Measurements from ENCODE around the gene TRPM3.

The TRPM3 gene

DNA sequence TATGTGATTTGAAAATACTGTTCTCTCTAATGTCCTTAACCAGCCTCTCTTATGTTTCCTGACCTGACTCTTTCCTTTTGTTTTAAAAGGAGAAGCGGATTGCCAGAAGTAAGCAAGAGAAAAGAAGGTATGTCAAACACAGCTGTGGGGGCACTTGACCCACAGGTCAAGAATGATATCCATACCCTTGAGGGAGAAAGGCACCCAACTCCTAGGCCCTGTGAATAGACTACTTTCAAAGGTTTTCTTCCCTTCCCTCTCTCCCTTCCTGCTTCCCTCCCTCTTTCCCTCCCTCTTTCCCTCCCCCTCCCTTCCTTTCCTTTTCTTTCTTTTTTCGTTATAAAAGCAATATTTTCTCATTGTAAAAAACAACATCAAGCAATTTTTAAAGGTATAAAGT is 306.8 kb downstream of the TRPM3 start:
- in situ Hi-C loops (cut with MboI; ENCODE audit: low sequenced_read_pairs, unreplicated experiment) = no loop called here
- no peak for DNase-seq (ENCODE audit: low spot score)
- TF ChIP-seq, protein P1, sequence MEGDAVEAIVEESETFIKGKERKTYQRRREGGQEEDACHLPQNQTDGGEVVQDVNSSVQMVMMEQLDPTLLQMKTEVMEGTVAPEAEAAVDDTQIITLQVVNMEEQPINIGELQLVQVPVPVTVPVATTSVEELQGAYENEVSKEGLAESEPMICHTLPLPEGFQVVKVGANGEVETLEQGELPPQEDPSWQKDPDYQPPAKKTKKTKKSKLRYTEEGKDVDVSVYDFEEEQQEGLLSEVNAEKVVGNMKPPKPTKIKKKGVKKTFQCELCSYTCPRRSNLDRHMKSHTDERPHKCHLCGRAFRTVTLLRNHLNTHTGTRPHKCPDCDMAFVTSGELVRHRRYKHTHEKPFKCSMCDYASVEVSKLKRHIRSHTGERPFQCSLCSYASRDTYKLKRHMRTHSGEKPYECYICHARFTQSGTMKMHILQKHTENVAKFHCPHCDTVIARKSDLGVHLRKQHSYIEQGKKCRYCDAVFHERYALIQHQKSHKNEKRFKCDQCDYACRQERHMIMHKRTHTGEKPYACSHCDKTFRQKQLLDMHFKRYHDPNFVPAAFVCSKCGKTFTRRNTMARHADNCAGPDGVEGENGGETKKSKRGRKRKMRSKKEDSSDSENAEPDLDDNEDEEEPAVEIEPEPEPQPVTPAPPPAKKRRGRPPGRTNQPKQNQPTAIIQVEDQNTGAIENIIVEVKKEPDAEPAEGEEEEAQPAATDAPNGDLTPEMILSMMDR (IDR thresholded peaks at IDR 0.05; ENCODE audit: borderline replicate concordance, control extremely low read depth, extremely low read depth, insufficient read depth, missing control alignments) = no peak

DNA sequence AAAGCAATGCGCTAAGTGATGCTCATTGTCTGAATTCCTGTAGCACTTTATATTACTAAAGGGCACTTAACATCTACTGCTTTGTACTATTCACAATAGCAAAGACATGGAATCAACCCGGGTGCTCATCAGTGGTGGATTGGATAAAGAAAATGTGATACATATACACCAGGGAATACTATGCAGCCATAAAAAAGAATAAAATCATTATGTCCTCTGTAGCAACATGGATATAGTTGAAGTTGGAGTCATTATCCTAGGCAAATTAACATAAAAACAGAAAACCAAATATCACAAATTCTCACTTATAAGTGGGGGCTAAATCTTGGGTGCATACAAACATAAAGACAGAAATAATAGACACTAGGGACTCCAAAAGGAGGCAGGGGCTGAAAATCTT is 308.3 kb downstream of the TRPM3 start:
- TF ChIP-seq, protein P1 (IDR thresholded peaks at IDR 0.05; ENCODE audit: borderline replicate concordance, control extremely low read depth, extremely low read depth, insufficient read depth, missing control alignments) = no peak
- no peak for DNase-seq (ENCODE audit: low spot score)
- in situ Hi-C loops (cut with MboI; ENCODE audit: low sequenced_read_pairs, unreplicated experiment) = no loop called here

DNA sequence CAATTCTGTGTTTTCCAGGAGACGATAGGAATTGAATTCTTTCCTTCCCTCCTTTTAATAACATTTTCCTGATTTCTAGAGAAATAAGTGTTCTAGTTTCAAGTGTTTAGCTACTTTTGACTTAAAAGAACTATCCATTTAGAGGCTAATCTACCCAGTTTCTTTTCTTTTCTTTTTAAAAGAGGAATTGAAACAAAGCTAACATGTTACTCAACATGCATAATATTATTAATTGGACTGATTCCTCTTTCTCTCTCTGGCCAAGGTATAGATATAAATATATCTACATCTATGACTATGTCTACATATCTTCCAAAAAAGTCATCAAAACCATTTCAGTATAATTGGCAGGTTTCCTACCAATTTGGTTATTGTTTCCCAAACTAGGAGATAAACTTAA is 309.8 kb downstream of the TRPM3 start:
- in situ Hi-C loops (cut with MboI; ENCODE audit: low sequenced_read_pairs, unreplicated experiment) = no loop called here
- TF ChIP-seq, protein P1 (IDR thresholded peaks at IDR 0.05; ENCODE audit: borderline replicate concordance, control extremely low read depth, extremely low read depth, insufficient read depth, missing control alignments) = no peak
- no peak for DNase-seq (ENCODE audit: low spot score)

DNA sequence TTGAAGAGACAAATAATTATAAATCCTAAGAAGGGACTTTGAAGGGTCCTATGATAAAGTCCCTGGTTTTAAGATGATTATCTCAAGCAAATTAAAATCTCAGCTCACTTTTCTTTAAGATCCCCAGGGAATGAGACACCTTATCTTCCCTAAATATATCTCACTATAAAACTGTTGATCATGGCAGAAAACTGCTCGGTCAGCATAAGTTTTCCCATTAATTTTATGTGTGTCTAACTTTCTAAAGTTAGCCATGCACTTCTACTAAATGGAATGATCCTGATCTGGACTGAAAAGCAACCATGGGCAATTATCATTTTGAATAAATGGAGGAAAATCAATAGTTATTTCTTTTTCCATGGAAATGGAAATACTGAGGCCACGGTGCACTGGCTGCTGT is 314.5 kb downstream of the TRPM3 start:
- no peak for DNase-seq (ENCODE audit: low spot score)
- TF ChIP-seq, protein P1 (IDR thresholded peaks at IDR 0.05; ENCODE audit: borderline replicate concordance, control extremely low read depth, extremely low read depth, insufficient read depth, missing control alignments) = no peak
- in situ Hi-C loops (cut with MboI; ENCODE audit: low sequenced_read_pairs, unreplicated experiment) = no loop called here

DNA sequence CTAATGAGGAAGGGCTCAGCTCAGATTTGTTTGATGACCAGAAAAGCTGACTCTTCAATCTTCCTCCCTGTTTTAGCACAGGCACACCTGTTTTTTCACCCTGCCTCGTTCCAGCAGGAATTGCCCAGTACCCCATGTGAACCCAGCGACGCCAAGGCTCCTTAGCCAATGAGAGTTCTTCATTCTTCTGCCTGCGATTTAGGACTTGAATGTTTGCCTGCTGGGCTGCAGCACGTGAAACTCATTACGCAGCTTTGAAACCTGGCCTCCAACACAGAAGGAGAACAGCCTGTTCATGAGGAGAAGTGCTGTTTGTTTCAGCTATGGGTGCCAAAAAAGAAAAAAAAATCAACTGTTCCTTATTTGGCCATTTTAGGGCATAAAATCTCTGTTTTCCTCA is 315.5 kb downstream of the TRPM3 start:
- in situ Hi-C loops (cut with MboI; ENCODE audit: low sequenced_read_pairs, unreplicated experiment) = no loop called here
- DNase-seq (ENCODE audit: low spot score) = no peak
- TF ChIP-seq, protein P1 (IDR thresholded peaks at IDR 0.05; ENCODE audit: borderline replicate concordance, control extremely low read depth, extremely low read depth, insufficient read depth, missing control alignments) = no peak

DNA sequence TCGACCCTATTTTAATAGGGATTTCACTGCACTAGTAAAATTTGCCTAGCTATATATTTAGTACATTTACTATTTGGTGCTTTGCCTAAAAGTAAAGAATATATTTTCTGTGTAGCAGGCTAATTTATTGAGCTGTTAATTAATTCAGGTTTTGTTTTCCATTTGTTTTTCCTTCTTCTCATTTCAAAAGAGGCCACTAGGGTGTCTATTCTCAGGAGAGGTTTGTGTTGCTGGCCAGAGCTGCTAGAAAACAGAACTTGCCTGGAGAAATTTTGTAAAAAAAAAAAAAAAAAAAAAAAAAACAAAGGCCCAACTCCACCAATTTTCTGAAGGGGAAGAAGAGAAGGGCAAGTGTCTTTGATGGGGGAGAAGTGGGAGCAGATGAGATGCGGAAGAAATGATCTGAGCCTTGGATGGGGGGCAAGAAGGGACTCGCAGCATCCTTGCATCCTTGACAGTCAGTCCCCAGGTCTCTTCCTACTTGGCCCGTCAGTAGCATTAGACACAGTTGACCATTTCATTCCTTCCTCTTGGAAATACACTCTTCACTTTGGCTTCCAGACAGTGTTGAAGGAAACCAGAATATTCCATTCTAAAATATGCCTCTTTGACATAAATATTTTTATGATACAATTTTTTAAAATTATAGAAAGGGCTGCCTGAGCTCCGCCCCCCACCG is 318.5 kb downstream of the TRPM3 start:
- in situ Hi-C loops (cut with MboI; ENCODE audit: low sequenced_read_pairs, unreplicated experiment) = no loop called here

More for the DNA sequence above, 318.5 kb downstream of the TRPM3 start:
- TF ChIP-seq, protein P1 (IDR thresholded peaks at IDR 0.05; ENCODE audit: borderline replicate concordance, control extremely low read depth, extremely low read depth, insufficient read depth, missing control alignments) = no peak
- no peak for DNase-seq (ENCODE audit: low spot score)

Measured in GM13976 (cell line).